B cell (primary cell): ENCODE data around the gene PALLD. TPM values are rescaled to one million over a fixed set of nuclear protein-coding genes. Genes with fewer than 3 reads are reported as not detected.

Experiments
- ATAC-seq: fragments of 200-7000 bp; cut with Tn5 transposase; one replicate; pipeline ENCODE4 v1.10.0; 2021; ENCODE audit warnings: low read depth, mild to moderate bottlenecking, moderate number of reproducible peaks, moderate library complexity
- CTCF ChIA-PET: fragments of 350-600 bp; sonication (Branson Sonifier 250); formaldehyde crosslinking; loops from one replicate; lab custom pipeline; 2021; ENCODE audit warnings: antibody characterized with exemption, inconsistent platforms; lab: Charles Lee
- POLR2A ChIA-PET: fragments of 350-600 bp; sonication (Branson Sonifier 250); formaldehyde crosslinking; loops from one replicate; lab custom pipeline; 2021; ENCODE audit warnings: antibody characterized with exemption; lab: Charles Lee
- DNase-seq: peaks from one replicate; pipeline ENCODE4 v3.0.0; 2013
- H2AFZ ChIP-seq: 2 replicates; pipeline ENCODE4 v1.6.1; 2012; ENCODE audit warnings: mild to moderate bottlenecking, low read depth, low read length; ENCODE audit not compliant: insufficient read depth, poor library complexity, severe bottlenecking
- H3K27ac ChIP-seq, 2 donors: 1 replicate in 1 of 2; 2 replicates in 1 of 2; pipeline ENCODE4 v1.5.1; 2012 to 2013; ENCODE audit warnings: low read length in 2 of 2, mild to moderate bottlenecking in 2 of 2, moderate library complexity in 1 of 2
- H3K27me3 ChIP-seq, 4 experiments: fragments of 200-600 bp in 1 of 4; sonication (generic) in 1 of 4; replicated peaks in 1 of 4; 1 replicate in 2 of 4; 2 replicates in 2 of 4; pipeline versions ENCODE4 v1.6.1 to v1.7.0; 2013 to 2016; ENCODE audit warnings: low read length in 3 of 4, mild to moderate bottlenecking in 2 of 4, mixed read lengths in 1 of 4, moderate library complexity in 1 of 4; ENCODE audit not compliant: insufficient read depth in 4 of 4, control insufficient read depth in 3 of 4; ENCODE audit errors: control extremely low read depth in 1 of 4
- H3K36me3 ChIP-seq, 2 experiments: replicated peaks in 1 of 2; 1 replicate in 1 of 2; 2 replicates in 1 of 2; pipeline versions ENCODE4 v1.6.1 to v1.7.1; 2013; ENCODE audit warnings: low read length in 1 of 2; ENCODE audit not compliant: insufficient read depth in 2 of 2, control insufficient read depth in 1 of 2; ENCODE audit errors: control extremely low read depth in 1 of 2, extremely low read depth in 1 of 2
- H3K4me1 ChIP-seq, 2 donors: fragments of 200-600 bp in 1 of 2; sonication (generic) in 1 of 2; 1 replicate in 1 of 2; 2 replicates in 1 of 2; pipeline versions ENCODE4 v1.5.1 to v1.6.1; 2013 to 2017; ENCODE audit warnings: low read length in 2 of 2; ENCODE audit not compliant: control insufficient read depth in 2 of 2, insufficient read depth in 2 of 2
- H3K4me2 ChIP-seq: replicated peaks from 2 replicates; pipeline ENCODE3; 2012; ENCODE audit warnings: mild to moderate bottlenecking, low read depth, low read length; ENCODE audit not compliant: poor library complexity, severe bottlenecking
- H3K4me3 ChIP-seq, 5 experiments: fragments of 200-600 bp in 1 of 5; sonication (generic) in 1 of 5; 1 replicate in 3 of 5; 2 replicates in 2 of 5; pipeline versions ENCODE4 v1.5.1 to v1.7.0; 2011 to 2016; ENCODE audit warnings: low read length in 4 of 5, mild to moderate bottlenecking in 4 of 5, low read depth in 2 of 5, control low read depth in 1 of 5, moderate library complexity in 1 of 5; ENCODE audit not compliant: insufficient read depth in 1 of 5; ENCODE audit errors: control extremely low read depth in 1 of 5, extremely low read depth in 1 of 5
- H3K79me2 ChIP-seq: fragments of 200-600 bp; sonication (generic); one replicate; pipeline ENCODE4 v1.6.0; 2016; ENCODE audit warnings: low read length; ENCODE audit not compliant: control insufficient read depth, insufficient read depth
- H3K9ac ChIP-seq: fragments of 200-600 bp; sonication (generic); 2 replicates; pipeline ENCODE4 v1.6.1; 2017; ENCODE audit warnings: mild to moderate bottlenecking, low read length, moderate library complexity
- H3K9me3 ChIP-seq, 3 donors: one replicate each; pipeline versions ENCODE4 v1.6.1 to v1.7.1; 2013; ENCODE audit warnings: low read length in 2 of 3; ENCODE audit not compliant: control insufficient read depth in 2 of 3, insufficient read depth in 1 of 3; ENCODE audit errors: control extremely low read depth in 1 of 3
- H4K20me1 ChIP-seq: 2 replicates; pipeline ENCODE4 v1.6.0; 2012; ENCODE audit warnings: mild to moderate bottlenecking, low read length; ENCODE audit not compliant: insufficient read depth, control insufficient read depth, poor library complexity, severe bottlenecking
- H3K27ac Mint-ChIP-seq: one replicate; pipeline ENCODE4 v1.8.0; 2021; ENCODE audit warnings: mixed read lengths
- H3K27me3 Mint-ChIP-seq: one replicate; pipeline ENCODE4 v1.8.0; 2021; ENCODE audit warnings: mixed read lengths
- H3K4me1 Mint-ChIP-seq: one replicate; pipeline ENCODE4 v1.8.0; 2021; ENCODE audit warnings: mixed read lengths
- H3K4me3 Mint-ChIP-seq: one replicate; pipeline ENCODE4 v1.8.0; 2021; ENCODE audit warnings: mixed read lengths
- H3K9me3 Mint-ChIP-seq: one replicate; pipeline ENCODE4 v1.8.0; 2022; ENCODE audit warnings: mixed read lengths; ENCODE audit not compliant: insufficient read depth
- CTCF ChIP-seq: fragments of 200-600 bp; IDR thresholded peaks from one replicate; pipeline ENCODE4 v1.8.0; 2022; ENCODE audit warnings: antibody characterized with exemption, mild to moderate bottlenecking
- EZH2 ChIP-seq: IDR thresholded peaks from 2 replicates; pipeline ENCODE4 v1.6.1; 2012; ENCODE audit warnings: borderline replicate concordance, low read depth, mild to moderate bottlenecking, moderate library complexity, low read length; ENCODE audit not compliant: insufficient read depth, poor library complexity, severe bottlenecking
- WGBS: methylation state at CpG from one replicate; pipeline ENCODE4 v1.1.5; 2013; ENCODE audit warnings: missing lambda C conversion rate; ENCODE audit not compliant: insufficient coverage; 5-methylcytosine and 5-hydroxymethylcytosine counted together
- intact Hi-C: fragments of 100-400 bp; cut with micrococcal nuclease; formaldehyde crosslinking; loops from one replicate; pipeline ENCODE4 v1.10.0; 2022
- polyA plus RNA-seq: library from polyadenylated mRNA; depleted of rRNA; stranded (reverse); fragments of >200 nt; gene quantifications from 2 replicates; pipeline ENCODE4 v1.2.3, GENCODE V29; 2012
- total RNA-seq, 2 donors: library from RNA; stranded (reverse); fragments of 120-200 nt in 1 of 2; gene quantifications; 1 replicate in 1 of 2; 2 replicates in 1 of 2; pipeline versions ENCODE4 v1.2.3 to v1.2.4, GENCODE V29; 2013 to 2022

The PALLD gene
- total and polyA plus RNA-seq, 2 donors (not counting 1 experiment from before 2014, with no cell fraction given), result 0.63 to 0.71 TPM

- intact Hi-C loops, result no loop called here
- no peak overlapping the region for H3K27ac ChIP-seq
- POLR2A ChIA-PET, result no interaction called here
- no peak overlapping the region for H2AFZ ChIP-seq
- 100% methylated on average over 1 of the region's 7 CpGs for WGBS
- H3K36me3 ChIP-seq, result no peaks in the 10 kb centered on the region
- H3K4me3 ChIP-seq, result no peak overlapping the region
- no peak overlapping the region for H3K4me2 ChIP-seq
- CTCF ChIA-PET, result no interaction called here
- DNase-seq (no peak), ATAC-seq (no peak)
- H3K4me3 Mint-ChIP-seq, result no peak overlapping the region
- peaks cover 0 to 3% (median 1%) of the 10 kb centered on the region in 4 experiments for H3K27me3 ChIP-seq
- H3K27me3 Mint-ChIP-seq, result peaks cover 29% of the 10 kb centered on the region
- no peaks in the 10 kb centered on the region for H3K79me2 ChIP-seq
- H3K27ac Mint-ChIP-seq, result no peak overlapping the region
- no peak for TF ChIP-seq EZH2
- no peak for TF ChIP-seq CTCF
- no peaks in the 10 kb centered on the region for H3K4me1 ChIP-seq
- no peaks in the 10 kb centered on the region for H3K9me3 ChIP-seq
- no peak overlapping the region for H3K9ac ChIP-seq
- H3K4me1 Mint-ChIP-seq, result peaks cover 3% of the 10 kb centered on the region
- no peaks in the 10 kb centered on the region for H3K9me3 Mint-ChIP-seq
- no peaks in the 10 kb centered on the region for H4K20me1 ChIP-seq
Observed at GRCh38 chr4:168843635-168844034, 346.8 kb downstream of the PALLD start.

DNA sequence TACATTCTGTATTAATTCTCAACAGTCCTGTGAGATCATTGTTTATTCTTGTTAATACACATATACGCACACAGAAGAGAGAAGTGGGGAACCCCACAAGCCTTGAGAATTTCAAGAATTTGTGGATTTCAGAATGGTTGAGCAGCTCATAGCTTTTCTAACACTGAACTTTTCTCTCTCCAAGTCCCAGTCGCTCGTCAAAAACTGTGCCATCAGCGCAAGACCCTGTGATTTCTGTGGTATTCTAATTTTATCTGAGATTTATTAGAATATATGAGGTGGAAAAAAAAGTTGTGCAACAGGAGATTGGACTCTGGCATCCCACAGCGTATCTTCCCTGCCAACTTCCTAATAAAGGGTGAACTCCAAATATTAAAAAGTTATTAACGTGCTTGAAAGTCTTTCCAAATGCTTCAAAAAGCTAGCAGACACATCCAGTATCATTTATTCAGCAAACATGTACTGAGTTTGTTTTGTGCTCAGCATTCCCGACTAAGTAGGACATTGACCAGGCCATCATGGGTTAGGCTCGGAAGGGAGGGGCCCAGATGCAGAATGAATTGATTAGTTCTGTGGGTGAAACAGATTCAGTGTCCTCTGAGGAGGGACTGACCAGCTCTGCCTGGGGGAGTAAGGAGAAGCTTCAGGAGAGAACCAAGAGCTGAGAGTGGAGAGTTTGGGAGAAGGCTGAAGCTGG, 347.6 kb downstream of the PALLD start:
- H3K27ac Mint-ChIP-seq, result no peak overlapping the region
- H3K27ac ChIP-seq, result no peak overlapping the region
- no peak overlapping the region for H3K4me3 ChIP-seq
- no peak for DNase-seq
- TF ChIP-seq CTCF, result no peak
- no peak for TF ChIP-seq EZH2
- no peaks in the 10 kb centered on the region for H3K79me2 ChIP-seq
- 100% methylated on average over 4 of the region's 8 CpGs for WGBS
- H3K4me1 ChIP-seq, result no peaks in the 10 kb centered on the region
- H3K9ac ChIP-seq, result no peak overlapping the region
- H3K27me3 Mint-ChIP-seq, result peaks cover 23% of the 10 kb centered on the region
- no peak overlapping the region for H3K4me2 ChIP-seq
- no peak overlapping the region for H3K4me3 Mint-ChIP-seq
- ATAC-seq, result no peak
- H3K36me3 ChIP-seq, result no peaks in the 10 kb centered on the region
- ChIA-PET CTCF (no interaction called here), POLR2A (no interaction called here)
- no peaks in the 10 kb centered on the region for H3K9me3 ChIP-seq
- no peak overlapping the region for H2AFZ ChIP-seq
- H3K9me3 Mint-ChIP-seq, result no peaks in the 10 kb centered on the region
- intact Hi-C loops, result no loop called here
- H3K4me1 Mint-ChIP-seq, result peaks cover 8% of the 10 kb centered on the region
- H4K20me1 ChIP-seq, result no peaks in the 10 kb centered on the region
- peaks cover 0 to 3% (median 1%) of the 10 kb centered on the region in 4 experiments for H3K27me3 ChIP-seq
